Measurements from ENCODE around the gene SARM1.

DNA sequence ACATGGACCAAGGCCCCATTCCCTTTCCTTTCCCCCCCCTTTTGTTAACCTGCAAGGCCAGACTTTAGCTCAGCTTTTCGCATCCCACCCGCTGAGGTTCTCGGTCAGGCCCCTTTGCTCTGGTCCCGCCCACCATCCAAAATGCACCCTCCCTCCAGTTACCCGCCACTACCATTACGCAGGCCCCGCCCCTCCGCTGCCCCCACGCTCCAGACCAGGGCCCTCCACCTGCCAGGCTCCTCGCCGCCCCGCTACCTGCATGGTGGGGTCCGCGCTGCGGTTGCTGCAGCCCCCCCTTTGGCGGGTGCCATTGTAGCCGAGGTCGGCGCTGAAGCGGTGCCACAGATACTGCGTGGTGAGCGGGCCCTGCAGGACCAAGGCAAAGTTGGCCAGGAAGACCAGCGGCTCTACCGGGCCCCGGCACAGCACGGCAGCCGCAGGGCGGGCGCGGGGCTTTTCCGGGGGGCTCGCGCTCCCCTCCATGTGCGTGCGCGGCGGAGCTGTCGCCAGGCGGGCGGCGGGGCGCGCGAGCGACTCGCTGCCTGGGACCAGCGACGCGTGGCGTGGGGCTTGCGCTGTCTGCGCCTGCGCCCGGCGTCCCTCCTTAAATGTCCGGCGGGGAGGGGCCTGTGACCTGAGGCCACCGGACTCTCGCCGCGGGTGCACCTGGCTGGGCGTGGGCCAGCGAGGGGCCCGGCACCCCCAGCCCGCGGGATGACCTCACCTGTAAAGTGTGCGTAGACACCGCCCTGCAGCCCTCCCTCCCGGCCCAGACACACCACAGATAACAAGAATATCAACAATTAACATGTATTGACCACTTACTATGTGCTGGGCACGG, 34.4 kb downstream of the SARM1 start, which contains the start of gene SLC46A1:
- no peak for TF ChIP-seq CEBPB (IDR thresholded peaks at IDR 0.05)
- peak; percentile 19; the same call in 1 of the 2 replicates for TF ChIP-seq TEAD4 (IDR thresholded peaks at IDR 0.05)
- no peak; the same call in 1 of the 2 replicates for TF ChIP-seq YY1 (IDR thresholded peaks at IDR 0.05; ENCODE audit: low read depth)
- no peak for TF ChIP-seq RAD21 (IDR thresholded peaks at IDR 0.05; ENCODE audit: low read depth)
- TF ChIP-seq, protein P1, sequence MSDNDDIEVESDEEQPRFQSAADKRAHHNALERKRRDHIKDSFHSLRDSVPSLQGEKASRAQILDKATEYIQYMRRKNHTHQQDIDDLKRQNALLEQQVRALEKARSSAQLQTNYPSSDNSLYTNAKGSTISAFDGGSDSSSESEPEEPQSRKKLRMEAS (IDR thresholded peaks at IDR 0.05): peak; percentile 73
- TF ChIP-seq, protein P2, sequence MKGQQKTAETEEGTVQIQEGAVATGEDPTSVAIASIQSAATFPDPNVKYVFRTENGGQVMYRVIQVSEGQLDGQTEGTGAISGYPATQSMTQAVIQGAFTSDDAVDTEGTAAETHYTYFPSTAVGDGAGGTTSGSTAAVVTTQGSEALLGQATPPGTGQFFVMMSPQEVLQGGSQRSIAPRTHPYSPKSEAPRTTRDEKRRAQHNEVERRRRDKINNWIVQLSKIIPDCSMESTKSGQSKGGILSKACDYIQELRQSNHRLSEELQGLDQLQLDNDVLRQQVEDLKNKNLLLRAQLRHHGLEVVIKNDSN (IDR thresholded peaks at IDR 0.05): no peak
- TF ChIP-seq TCF12 (IDR thresholded peaks at IDR 0.05; ENCODE audit: low read depth): peak; percentile 70
- TF ChIP-seq EP300 (IDR thresholded peaks at IDR 0.05; ENCODE audit: borderline replicate concordance): no peak
- TF ChIP-seq, protein P3, sequence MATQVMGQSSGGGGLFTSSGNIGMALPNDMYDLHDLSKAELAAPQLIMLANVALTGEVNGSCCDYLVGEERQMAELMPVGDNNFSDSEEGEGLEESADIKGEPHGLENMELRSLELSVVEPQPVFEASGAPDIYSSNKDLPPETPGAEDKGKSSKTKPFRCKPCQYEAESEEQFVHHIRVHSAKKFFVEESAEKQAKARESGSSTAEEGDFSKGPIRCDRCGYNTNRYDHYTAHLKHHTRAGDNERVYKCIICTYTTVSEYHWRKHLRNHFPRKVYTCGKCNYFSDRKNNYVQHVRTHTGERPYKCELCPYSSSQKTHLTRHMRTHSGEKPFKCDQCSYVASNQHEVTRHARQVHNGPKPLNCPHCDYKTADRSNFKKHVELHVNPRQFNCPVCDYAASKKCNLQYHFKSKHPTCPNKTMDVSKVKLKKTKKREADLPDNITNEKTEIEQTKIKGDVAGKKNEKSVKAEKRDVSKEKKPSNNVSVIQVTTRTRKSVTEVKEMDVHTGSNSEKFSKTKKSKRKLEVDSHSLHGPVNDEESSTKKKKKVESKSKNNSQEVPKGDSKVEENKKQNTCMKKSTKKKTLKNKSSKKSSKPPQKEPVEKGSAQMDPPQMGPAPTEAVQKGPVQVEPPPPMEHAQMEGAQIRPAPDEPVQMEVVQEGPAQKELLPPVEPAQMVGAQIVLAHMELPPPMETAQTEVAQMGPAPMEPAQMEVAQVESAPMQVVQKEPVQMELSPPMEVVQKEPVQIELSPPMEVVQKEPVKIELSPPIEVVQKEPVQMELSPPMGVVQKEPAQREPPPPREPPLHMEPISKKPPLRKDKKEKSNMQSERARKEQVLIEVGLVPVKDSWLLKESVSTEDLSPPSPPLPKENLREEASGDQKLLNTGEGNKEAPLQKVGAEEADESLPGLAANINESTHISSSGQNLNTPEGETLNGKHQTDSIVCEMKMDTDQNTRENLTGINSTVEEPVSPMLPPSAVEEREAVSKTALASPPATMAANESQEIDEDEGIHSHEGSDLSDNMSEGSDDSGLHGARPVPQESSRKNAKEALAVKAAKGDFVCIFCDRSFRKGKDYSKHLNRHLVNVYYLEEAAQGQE (IDR thresholded peaks at IDR 0.05; ENCODE audit: low read depth): 0 out of 2 replicates have a peak, but pooled peaks have one; percentile 25
- 0 out of 2 replicates have a peak, but pooled peaks have one; percentile 35 for TF ChIP-seq NFIC (IDR thresholded peaks at IDR 0.05)
- no peak for TF ChIP-seq EGR1 (IDR thresholded peaks at IDR 0.05)
